GM18517 (cell line): ENCODE measurements around the gene IGFLR1.
"Not testable (repeated sequence)": the region's sequence is repeated elsewhere in the genome, so short reads cannot be mapped to it uniquely, and the experiment has no call there.

Source experiments
- ATAC-seq: cut with Tn5 transposase; IDR thresholded peaks from one replicate; pipeline ENCODE4 v1.9.1; 2021; ENCODE audit warnings: mild to moderate bottlenecking, moderate library complexity; ENCODE audit not compliant: unreplicated experiment

The IGFLR1 gene

DNA sequence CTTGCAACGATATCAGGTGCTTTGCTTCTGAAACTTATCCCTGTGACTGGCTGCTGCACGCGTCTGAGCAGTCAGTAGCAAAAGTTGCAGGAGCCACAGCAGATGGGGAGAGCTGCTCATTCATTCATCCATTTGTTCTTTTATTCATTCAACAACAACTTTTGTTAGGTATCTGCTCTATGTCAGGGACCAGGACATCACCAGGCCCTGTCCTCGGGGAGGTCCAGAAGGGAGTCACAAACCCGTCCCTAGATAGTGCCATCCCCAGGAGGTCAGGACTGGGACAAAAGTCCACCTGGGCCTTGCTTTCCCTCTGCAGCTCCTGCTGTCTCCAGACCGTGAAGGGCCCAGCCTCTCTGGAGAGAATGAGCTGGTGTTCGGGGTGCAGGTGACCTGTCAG, 35.7 kb upstream of the IGFLR1 start:
- ATAC-seq, result no peak

DNA sequence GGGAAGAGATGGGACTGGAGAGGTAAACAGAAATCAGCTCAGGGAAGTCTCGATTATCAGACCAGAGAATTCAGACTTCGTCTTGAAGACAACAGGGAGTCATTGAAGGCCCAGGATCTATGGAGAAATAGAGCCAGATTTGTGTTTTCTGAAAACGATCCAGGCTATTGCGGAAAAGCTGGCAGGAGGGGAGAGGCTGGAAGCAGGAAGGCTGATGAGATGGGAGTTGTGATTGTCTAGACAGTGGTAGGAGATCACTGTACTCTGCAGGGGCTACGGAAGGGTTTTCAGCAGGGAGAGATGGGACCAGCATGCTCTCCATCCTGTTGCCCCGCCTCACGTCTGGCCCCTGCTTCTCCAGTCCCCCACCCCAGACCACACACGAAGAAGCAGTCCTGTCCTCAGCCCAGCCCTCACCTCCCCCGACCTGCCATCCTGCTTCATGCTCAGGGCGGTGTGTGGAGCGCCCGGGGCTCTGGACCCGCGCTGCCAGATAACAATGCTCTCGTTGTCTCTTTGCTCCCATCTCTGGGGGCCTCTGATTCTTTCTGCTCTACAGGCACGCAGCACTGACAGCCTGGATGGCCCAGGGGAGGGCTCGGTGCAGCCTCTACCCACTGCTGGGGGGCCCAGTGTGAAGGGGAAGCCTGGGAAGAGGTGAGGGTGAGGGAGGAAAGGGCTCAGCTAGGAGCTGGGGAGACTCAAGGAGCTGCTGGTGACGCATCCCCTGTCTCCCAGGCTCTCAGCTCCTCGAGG, 35.0 kb upstream of the IGFLR1 start:
- no peak for ATAC-seq

DNA sequence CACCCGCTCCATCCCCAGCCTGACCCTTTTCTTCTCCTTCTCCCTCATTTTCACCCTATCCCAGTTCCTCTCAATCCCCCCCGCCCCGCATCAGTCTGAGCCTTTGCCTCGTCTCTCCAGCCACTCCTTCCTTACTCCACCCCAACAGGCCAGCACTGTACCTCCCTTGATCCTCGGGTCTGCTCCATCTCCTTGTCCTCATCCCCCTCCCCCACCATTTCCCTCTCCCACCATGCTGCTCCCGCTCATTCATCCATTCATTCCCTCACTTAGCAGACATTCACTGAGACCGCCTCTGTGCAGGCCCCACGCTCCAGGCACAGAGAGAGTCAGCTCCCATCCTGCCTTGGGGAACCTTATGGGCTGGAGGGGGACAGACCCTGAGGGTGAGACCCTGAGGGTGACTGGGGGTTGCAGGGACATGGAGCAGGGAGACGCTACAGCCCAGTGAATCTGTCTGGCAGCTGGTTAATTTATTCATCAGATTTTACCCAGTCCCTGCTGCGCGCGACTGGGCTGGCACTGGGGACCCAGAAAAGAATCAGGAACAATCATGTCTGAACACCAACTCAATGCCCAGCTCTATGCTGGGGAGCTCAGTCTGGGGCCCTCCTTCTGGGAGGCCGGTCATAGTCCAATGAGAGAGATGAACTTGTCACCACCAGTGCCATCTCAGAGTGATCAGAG, 34.0 kb upstream of the IGFLR1 start:
- ATAC-seq, result no peak

DNA sequence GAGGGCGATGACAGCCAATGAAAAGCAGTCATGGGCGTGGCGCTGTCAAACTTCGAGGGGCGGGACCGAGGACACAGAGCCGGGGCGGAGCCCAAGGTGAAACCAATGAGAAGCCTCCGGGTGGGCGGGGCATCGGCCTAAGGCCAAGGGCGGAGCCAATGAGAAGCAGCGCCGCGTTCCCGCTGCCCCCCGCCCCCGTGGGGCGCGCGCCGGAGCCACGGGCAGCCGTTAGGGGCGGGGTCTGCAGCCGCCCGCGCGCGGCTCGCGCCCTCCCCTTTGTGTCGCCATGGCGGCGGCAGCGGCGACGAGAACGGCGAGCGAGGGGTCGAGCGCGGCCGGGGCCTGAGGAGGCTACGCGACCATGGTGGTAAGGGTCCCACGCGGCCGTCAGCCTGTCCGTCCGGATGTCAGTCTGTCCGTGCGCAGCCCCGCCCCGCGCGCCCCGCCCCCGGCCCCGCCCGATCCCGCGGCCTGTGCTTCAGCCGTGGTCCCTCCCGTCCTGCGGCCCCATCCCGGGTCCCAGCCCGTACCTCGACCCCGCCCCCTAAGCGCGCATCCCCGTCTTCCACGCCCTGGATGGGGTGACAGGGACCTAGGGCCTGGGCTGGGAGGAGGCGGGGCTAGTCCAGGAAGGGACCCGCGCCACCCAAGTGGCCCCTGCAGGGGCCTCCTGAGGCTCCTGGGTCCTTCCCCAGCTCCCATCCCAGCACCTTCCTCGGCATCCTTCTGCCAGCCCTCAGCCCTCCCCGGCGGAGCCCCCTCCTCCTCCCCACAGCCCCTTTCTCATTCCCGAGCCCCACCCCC, 33.2 kb upstream of the IGFLR1 start, which contains the start of gene ARHGAP33:
Gene ARHGAP33, plus strand, starts transcription at position 267 of the 804 bp plus-strand sequence. Its CDS starts 95 bp downstream, at position 362.
- peak; percentile 86 for ATAC-seq

DNA sequence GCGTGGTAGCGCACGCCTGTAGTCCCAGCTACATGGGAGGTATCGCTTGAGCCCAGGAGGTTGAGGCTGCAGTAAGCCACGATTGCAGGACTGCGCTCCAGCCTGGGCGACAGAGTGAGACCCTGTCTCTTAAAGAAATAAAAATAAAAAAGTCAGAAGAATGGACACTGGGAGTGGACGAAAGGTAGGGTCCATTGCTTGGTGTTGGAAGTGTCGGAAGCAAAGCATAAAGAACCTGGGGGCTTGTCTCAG, 32.7 kb upstream of the IGFLR1 start:
- peak; percentile 12 for ATAC-seq

DNA sequence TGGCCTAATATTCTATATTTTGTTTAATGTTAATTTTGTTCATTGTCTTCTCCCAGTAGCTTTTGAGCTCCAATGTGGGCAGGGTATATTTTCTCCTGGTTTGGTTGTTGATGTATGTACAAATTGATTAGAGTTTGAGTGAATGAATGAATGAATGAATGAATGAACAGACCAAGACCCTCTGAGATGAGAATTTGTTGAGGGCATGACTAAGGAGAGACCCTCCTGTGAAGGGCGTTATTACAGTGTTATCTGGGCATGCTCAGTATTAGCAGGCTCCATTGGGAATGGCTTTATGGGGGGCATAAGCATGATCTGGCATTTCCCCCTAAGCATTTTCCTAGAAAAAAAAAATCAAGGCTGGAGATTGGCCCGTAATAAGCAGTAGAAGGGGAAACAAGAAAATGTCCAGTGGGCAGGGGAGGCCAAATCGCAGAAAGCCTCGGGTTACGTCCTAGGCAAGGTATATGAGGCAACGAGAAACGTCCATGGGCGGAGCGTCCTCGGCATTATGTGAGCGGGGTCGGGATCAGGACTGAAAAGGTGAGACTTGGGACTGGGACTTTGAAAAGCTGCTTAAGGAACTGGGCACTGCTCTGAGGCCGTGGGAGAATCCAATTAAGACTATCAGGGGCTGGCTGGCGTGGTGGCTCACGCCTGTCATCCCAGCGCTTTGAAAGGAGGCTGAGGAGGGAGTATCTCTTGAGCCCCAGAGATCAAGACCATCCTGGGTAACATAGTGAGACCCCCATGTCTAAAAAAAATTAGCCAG, 32.2 kb upstream of the IGFLR1 start:
- no peak for ATAC-seq

DNA sequence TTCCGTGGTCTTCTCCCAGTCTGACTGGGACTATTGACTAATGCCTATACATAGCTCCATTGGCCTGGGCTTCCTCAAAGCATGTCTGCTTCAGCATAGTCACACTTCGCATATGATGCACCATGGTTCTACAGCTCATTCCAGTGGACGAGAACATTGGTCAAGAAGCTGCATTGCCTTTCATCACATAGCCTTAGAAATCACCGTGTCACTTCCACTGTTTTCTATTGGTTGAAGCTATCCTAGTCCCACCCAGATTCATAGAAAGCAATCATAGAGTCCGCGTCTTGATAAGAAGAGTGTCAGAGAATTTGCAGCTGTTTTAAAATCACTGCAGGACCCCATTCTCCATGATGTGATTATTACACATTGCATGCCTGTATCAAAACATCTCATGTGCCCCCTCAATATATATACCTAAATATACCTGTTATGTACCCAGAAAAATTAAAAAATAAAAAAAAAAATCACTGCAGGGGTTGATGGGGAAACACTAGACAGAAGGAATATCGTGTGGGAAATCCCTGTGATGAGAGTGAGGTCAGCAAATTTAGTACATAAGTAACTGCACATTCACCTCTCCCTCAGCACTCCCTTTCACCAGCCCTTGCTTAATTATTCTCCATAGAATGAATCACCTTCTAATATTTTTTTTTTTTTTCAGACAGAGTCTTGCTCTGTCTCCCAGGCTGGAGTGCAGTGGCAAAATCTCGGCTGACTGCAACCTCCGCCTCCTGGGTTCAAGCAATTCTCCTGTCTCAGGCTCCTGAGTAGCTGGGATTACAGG, 31.0 kb upstream of the IGFLR1 start:
- ATAC-seq, result no peak

DNA sequence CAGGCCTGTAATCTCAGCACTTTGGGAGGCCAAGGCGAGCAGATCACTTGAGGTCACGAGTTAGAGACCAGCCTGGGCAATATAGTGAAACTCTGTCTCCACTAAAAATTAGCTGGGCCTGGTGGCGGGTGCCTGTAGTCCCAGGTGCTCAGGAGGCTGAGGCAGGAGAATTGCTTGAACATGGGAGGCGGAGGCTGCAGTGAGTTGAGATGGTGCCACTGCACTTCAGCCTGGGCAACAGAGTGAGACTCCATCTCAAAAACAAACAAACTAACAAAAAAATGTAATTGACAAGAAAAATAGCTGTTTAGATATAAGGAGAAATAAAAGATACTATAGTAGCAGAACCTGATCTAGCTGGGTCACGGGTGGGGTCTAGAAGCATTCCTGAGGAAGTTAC, 30.1 kb upstream of the IGFLR1 start:
- ATAC-seq, result not testable (repeated sequence)

DNA sequence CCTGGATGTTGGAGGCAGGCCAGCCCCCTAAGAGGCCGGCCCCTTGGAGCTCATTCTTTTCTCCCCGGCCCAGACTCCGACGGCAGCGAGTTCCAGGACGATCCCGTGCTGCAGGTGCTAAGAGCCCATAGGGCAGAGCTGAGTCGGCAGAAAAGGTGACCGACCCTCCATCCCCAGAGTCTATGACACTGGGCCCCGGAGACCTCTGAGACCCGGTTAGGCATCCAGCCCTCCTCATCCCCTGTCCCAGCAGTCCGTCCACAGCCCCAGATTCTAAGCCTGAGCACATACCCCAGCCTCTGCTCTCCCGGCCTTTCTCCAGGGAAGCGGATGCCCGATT, 25.8 kb upstream of the IGFLR1 start:
- no peak for ATAC-seq

DNA sequence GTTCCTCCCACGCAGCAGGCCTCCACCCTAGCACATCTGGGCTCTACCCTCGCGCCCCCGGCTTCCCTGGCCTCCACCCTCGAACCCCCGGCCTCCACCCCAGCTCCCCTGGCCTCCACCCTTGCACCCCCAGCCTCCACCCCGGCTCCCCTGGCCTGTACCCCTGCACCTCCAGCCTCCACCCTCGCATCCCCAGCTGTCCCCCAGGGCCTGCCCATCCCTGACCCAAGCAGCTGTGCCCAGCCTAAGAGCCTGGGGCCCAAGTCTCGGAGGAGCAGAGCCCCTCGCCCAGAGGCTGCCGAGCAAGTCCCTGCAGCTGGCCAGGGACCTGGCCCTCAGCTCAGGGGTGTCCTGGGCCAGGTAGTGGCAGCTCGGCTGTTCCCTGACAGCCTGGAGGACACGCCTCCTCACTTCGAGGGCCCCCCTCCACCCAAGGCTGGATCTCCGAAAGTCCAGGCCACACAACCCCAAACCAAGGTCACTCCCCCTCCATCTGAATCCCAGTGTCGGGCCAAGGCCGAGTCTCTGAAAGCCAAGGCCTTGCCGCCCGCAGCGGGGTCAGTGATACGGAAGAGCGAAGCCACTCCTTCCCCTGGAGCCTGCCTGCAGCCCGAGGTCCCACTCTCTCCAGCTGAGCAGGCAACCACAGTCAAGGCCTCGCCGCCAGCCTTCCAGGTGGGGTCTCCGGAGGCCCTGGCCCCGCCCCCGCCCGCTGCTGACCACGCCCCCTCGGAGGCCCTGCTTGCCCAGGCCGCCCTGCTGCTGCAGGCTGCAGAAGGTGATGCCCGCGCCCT, 25.2 kb upstream of the IGFLR1 start:
- ATAC-seq, result no peak

DNA sequence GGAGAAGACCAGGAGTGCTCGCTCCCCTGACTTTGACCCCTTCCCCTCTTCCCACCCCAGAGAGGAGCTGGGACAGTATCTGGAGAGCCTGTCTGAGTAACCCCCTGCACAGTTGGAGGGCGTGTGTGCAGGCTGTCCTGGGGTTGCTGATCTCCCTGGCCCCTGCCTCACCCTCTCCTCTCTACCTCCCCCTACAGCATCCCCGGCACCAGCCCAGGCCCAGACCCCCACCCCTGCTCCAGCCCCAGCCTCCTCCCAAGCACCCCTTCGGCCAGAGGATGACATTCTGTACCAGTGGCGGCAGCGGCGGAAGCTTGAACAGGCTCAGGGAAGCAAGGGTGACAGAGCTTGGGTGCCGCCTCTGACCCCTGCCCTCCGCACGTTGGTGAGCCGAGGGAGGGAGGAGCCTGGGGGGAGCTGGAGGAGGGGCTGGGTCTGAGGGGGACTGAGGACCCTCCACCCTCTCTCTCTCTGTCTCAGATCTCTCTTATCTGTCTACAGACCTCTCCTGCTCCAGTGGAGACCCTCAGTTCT, 24.4 kb upstream of the IGFLR1 start:
- ATAC-seq, result no peak

DNA sequence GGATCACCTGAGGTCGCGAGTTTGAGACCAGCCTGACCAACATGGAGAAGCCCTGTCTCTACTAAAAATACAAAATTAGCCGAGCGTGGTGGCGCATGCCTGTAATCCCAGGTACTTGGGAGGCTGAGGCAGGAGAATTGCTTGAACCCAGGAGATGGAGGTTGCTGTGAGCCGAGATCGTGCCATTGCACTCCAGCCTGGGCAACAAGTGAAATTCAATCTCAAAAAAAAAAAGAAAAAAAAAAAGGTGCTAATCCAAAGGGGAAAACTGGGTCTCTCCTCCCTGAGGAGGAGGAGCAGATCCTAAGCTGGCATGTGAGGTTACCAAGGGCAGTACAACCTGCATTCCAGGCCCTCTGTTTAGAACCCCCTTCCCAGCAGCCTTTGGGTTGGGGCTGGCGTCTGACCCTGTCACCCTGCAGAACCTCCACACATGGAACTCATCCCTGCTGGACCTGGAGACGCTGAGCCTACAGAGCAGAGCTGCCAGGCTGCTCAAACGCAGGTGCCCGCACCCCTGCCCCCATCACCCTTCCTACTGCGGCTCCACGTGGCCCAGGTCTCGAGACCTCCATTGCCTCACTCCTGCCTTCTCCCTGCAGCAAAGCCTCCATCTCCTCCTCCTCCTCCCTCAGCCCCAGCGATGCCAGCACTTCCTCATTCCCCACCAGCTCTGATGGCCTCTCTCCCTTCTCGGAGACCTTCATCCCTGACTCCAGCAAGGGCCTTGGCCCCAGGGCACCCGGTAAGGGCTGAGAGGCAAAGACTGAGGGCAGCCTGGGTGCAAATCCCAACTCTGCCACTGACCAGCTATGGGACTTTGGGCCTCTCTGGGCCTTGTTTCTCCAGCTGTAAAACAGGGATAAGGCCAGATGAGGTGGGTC, 22.4 kb upstream of the IGFLR1 start:
- ATAC-seq, result no peak

DNA sequence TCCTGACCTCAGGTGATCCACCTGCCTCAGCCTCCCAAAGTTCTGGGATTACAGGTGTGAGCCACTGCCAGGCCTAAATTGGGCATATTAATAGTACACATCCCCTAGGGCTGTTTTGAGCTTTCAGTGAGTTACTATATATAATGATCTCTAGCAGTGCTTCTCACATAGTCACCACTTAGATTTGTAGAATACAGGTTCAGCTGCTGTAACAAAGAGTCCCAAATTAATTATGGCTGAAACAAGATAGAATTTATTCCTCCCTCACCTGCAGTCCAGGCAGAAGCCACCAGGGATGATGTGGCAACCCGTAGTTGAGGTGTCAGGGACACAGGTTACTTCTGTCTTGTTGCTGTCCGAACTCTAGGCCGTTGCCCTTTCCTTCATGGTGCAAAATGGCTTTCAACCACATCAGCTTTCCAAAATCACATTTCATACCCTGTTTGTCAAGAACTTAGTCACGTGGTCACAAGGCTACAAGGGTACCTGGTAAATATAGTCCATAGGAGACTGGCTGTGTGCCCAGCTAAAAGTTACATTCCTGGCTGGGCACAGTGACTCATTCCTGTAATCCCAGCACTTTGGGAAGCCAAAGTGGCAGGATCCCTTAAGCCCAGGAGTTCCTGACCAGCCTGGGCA, 18.6 kb upstream of the IGFLR1 start:
- no peak for ATAC-seq

DNA sequence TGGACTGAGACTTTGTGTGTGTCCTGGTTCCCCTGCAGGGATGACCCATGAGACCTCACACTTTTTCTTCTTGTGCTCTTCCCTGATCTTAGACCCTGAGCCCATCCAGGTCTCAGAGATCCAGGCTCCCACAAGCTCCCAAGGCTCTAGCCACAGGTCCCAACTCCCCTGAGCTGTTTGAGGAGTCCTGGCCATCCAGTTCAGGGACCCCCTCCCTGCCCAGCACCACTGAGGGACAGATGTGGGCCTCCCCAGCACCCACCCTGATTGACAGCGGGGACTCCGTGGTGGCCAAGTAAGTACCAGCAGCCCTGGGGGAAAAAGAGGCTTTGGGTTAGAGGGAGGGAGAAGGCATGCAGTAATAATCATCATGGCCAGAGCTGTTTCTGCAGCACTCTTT, 17.4 kb upstream of the IGFLR1 start:
- ATAC-seq, result no peak

DNA sequence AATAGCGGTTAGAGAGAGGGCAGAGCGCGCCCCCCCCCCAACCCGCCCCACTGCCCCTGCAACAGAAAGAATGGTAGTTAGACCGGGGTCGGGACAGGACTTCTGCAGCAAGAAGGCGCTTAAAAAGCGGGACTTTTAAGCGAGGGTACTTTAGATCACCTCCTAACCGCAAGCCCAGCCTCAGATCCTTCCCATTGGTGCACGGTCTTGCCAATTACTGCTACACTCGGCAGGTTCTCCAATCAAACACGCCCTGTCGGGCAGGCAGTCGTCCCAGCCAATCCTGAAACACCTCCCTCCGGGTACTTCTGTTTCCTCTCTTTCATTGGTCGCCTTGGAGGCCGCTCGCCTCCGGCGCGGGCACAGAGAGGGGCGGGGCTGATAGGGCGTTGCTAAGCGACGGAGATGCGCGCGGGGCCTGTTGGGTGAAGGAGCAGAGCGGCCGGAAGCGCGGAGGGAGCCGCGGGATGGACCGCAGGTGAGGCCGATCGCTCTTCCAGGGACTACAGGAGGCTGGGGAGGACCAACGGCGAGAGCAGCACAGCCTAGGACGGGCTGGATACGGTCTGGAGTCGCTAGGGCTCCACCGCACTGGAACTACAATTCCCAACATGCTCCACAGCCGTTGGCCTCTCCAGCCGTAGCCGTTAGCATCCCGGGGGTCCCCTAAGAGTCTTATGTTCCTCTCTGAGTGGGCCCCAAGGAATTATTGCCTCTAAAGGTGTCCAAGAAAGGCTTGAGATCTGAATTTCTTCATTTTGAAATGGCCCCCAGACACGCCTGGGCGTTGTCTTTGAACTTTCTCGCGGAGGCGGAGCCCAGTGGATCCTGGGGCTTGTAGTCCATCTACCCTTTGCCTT, 15.7 kb upstream of the IGFLR1 start, which contains the start of gene PROSER3:
Gene PROSER3, plus strand, starts transcription at position 428 of the 860 bp plus-strand sequence. Its CDS starts 40 bp downstream, at position 468.
- ATAC-seq, result peak; percentile 91

DNA sequence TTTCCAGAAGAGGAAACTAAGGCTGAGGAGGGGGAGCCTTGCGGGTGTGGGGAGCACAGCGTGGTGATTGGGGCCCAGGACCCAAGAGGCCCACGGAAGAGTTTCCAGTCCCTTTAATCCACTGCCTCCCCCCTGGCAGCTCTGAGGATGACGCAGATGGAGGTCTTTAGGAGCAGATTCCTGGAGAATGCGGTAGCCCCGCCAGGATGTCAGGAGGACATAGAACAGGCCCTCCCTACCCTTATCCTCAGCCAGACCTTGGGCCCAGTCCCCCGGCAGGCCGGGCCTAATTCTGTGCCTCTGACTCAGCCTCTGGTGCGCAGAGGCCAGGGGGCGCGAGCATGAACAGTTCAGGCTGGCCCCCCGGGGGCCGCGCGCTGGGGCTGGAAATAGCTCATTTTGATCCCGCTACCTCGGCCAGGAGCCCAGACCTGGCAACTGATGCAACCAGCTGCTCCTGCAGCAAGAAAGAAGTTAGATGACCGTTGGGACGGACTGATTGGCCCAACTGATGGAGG, 15.0 kb upstream of the IGFLR1 start:
- peak; percentile 5 for ATAC-seq
